Stimulated activated CD8-positive, alpha-beta memory T cell treated with anti-CD3 and anti-CD28 coated beads, Interleukin-4, amount 100 ng/mL, for 1 hour (primary cell): Measurements from ENCODE around the gene TMEM191C.
"Not testable (repeated sequence)": the region's sequence is repeated elsewhere in the genome, so short reads cannot be mapped to it uniquely, and the experiment has no call there.

Experiments
- DNase-seq, 2 donors: peaks; one replicate each; pipeline ENCODE4 v3.0.0-alpha.2; 2020; ENCODE audit warnings: low read depth in 2 of 2, low spot score in 1 of 2

Gene TMEM191C

GRCh38 chr22:21472984-21473383 lies 5.8 kb downstream of the TMEM191C start:
- not testable (repeated sequence) for DNase-seq

- DNase-seq, result not testable (repeated sequence)
Measured at GRCh38 chr22:21473664-21474063, 6.5 kb downstream of the TMEM191C start.

- not testable (repeated sequence) for DNase-seq
Measured at GRCh38 chr22:21484039-21484438, 16.9 kb downstream of the TMEM191C start.

- not testable (repeated sequence) for DNase-seq
Measured at GRCh38 chr22:21487723-21488122, 20.5 kb downstream of the TMEM191C start.

- DNase-seq, result not testable (repeated sequence)
Measured at GRCh38 chr22:21489149-21489680, 22.0 kb downstream of the TMEM191C start.

- not testable (repeated sequence) for DNase-seq
Measured at GRCh38 chr22:21490556-21490955, 23.4 kb downstream of the TMEM191C start.

- DNase-seq, result not testable (repeated sequence)
Measured at GRCh38 chr22:21492271-21492670, 25.1 kb downstream of the TMEM191C start.

- not testable (repeated sequence) for DNase-seq
Measured at GRCh38 chr22:21493789-21494782, 26.9 kb downstream of the TMEM191C start.

GRCh38 chr22:21497984-21498383 lies 30.8 kb downstream of the TMEM191C start:
- DNase-seq, result not testable (repeated sequence)

GRCh38 chr22:21498489-21498888 lies 31.3 kb downstream of the TMEM191C start:
- not testable (repeated sequence) for DNase-seq

GRCh38 chr22:21499623-21500506 lies 32.7 kb downstream of the TMEM191C start:
- DNase-seq, result not testable (repeated sequence)

GRCh38 chr22:21510397-21510796 lies 43.2 kb downstream of the TMEM191C start:
- DNase-seq, result not testable (repeated sequence)

GRCh38 chr22:21512022-21512421 lies 44.8 kb downstream of the TMEM191C start:
- DNase-seq, result not testable (repeated sequence)

GRCh38 chr22:21514117-21514516 lies 46.9 kb downstream of the TMEM191C start:
- not testable (repeated sequence) for DNase-seq

GRCh38 chr22:21515234-21515633 lies 48.0 kb downstream of the TMEM191C start:
- DNase-seq, result not testable (repeated sequence)

- not testable (repeated sequence) for DNase-seq
Measured at GRCh38 chr22:21516522-21516921, 49.3 kb downstream of the TMEM191C start.

GRCh38 chr22:21516970-21517764 lies 50.0 kb downstream of the TMEM191C start:
- DNase-seq, result peak in 1 of 2 donors; percentile 43
